Dermis blood vessel endothelial cell (primary cell): ENCODE data around the gene CDRT4. TPM values are rescaled to one million over a fixed set of nuclear protein-coding genes. Genes with fewer than 3 reads are reported as not detected.
"Not testable (repeated sequence)": the region's sequence is repeated elsewhere in the genome, so short reads cannot be mapped to it uniquely, and the experiment has no call there.

Source experiments
- DNase-seq: peaks from one replicate; pipeline ENCODE4 v3.0.0; 2010
- total RNA-seq: library from RNA; depleted of rRNA; stranded (reverse); fragments of >200 nt; gene quantifications from 2 replicates; pipeline ENCODE4 v1.2.3, GENCODE V29; 2014

CDRT4 gene
- 0.93 and 1.9 TPM in 2 replicates for total RNA-seq

GRCh38 chr17:15467592-15467991 lies at the start of gene CDRT4:
CDRT4 (minus strand) TSS chr17:15467621; CDS start chr17:15440238, 27,383 bp downstream.
- no peak for DNase-seq

DNA sequence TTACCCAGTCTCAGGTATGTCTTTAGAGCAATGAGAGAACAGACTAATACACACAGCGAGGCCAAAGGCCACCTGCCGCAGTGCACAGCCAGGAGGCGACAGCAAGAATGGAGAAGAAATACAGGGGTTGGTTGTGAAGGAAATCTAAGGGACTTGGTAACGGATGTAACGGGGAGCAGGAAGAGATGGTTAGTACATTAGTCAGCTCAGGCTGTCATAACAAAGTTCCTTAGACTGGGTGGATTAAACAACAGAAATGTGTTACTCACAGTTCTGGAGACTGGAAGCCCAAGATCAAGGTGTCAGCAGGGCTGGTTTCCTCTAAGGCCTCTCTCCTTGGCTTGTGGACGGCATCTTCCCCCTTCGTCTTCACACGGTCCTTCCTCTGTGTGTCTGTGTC lies 48.7 kb upstream of the CDRT4 start:
- DNase-seq: peak; percentile 79

GRCh38 chr17:15514469-15514868 lies 47.0 kb upstream of the CDRT4 start:
- no peak for DNase-seq

GRCh38 chr17:15513856-15514459 lies 46.5 kb upstream of the CDRT4 start:
- no peak for DNase-seq

- no peak for DNase-seq
These were observed 45.8 kb upstream of the CDRT4 start for GRCh38 chr17:15513058-15513791.

GRCh38 chr17:15512071-15512709 lies 44.8 kb upstream of the CDRT4 start:
- no peak for DNase-seq

DNA sequence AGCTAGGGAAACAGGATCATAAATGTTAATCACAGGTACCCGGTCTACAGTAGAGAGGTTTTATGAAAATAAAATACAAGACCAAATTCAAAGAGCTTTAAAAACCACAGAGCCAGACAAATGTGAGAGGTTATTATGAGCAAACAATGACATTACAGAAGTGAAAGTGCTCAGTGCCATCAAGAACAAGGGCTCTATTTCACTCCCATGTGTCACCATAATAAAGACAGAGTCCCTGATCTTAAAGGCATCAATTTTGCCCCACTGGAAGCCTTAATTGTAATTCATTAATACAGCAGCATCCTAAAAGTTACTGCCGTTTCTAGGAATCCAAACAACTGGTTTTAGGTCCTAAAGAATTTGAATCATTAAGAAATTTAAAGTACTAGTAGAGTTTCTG lies 43.7 kb upstream of the CDRT4 start:
- DNase-seq: no peak

DNA sequence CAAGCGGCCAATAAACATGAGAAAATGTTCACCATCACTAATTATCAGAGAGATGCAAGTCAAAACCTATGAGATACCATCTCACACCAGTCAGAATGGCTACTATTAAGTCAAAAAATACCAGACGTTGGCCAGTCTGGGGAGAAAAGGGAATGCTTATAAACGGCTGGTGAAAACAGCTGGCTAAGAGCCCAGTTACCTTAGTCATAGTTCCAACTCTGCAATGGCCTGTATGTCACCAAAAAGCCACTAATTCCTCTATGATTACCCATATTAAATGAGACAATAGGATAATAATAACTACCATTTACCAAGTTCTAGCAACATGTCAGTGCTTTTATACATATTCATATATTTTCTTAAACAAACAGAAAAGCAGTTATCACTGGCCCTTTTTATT lies 42.9 kb upstream of the CDRT4 start:
- DNase-seq: peak; percentile 79

DNA sequence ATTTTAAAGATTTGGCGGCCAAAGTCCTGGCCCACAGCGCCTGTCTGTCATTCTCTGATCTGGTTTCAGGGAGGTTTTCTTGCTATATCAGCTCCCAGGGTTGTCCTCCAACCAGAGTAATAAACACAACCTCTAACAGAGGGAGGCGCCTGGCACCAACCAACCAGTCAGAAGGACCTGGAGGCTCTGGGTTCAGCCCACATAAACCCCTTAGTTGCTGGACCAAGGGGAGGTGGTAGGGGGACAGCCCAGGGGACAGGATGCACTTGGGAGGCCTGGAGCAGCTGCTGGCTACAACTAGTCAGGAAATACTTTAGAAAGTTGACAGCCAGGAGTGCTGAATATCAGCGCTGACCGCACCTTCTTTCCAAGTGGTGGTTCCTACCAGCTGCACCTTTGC lies 41.7 kb upstream of the CDRT4 start:
- no peak for DNase-seq

DNA sequence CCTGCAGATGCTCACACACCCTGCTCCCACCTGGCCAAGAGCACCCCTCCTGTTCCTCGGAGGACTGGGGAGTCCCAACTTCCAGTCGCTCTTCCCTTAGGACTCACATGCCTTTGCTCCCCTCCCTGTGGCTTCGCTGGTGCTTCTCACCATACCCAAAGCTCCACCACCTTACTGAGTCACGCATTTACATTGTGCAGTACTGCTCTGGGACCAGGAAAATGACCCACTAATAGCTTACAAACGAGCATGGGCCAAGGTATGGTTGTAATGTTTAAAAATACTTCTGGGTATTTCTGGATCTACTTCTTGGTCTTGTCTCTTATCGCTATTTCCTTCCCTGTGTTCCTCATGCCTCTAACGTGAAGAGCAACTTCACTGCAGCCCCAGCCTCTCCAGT lies 41.0 kb upstream of the CDRT4 start:
- no peak for DNase-seq

DNA sequence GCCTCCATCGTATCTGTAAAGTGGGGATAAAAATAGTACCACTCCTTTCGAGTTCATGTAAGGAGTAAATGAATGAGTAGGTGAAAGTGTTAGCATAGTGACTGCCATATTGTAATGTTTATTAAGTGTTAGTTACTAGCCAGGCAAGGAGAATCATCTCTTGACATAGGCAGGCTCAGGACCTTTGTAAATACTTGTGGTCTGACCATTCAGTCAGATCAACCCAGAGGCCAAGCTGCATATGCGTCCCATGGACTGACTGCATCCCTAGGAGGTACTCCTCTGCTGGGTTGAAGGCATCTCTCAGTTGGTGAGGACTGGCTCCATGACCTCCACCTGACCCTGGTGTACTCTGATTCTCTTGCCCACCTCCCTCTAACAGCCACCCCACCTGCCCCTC lies 40.5 kb upstream of the CDRT4 start:
- DNase-seq: no peak

DNA sequence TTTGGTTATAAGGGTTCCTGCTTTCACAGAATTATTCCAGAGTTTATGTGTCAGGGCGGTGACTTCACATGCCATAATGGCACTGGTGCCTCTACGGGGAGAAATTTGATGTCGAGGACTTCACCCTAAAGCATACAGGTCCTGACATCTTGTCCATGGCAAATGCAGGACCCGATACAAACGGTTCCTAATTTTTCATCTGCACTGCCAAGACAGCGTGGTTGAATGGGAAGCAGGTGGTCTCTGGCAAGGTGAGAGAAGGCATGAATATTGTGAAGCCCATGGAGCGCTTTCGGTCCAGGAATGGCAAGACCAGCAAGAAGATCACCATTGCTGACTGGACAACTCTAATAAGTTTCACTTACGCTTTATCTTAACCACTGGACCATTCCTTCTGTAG lies 39.6 kb upstream of the CDRT4 start:
- no peak for DNase-seq

GRCh38 chr17:15505708-15506107 lies 38.3 kb upstream of the CDRT4 start:
- not testable (repeated sequence) for DNase-seq

GRCh38 chr17:15503731-15504130 lies 36.3 kb upstream of the CDRT4 start:
- no peak for DNase-seq

GRCh38 chr17:15502369-15503112 lies 35.1 kb upstream of the CDRT4 start:
- DNase-seq: peak; percentile 85

DNA sequence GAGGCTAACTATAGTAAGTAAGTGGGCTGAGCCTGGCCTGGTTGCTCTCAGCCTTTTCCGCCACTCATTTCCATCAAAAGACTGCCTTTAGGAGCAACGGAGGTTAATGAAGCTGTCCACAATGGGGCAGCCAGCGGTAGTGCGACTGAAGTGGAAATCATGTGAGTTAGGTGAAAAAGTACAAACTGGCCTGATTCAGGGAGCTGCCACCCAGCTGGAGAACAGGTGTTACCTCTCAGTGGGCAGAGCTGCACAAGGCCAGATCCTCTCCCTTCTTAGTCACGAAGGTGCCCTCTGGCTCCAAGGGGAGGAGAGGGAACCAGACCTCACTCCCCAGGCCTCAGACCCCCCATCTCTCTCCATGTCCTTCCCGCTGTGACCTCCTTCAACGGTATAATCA lies 34.4 kb upstream of the CDRT4 start:
- peak; percentile 28 for DNase-seq

DNA sequence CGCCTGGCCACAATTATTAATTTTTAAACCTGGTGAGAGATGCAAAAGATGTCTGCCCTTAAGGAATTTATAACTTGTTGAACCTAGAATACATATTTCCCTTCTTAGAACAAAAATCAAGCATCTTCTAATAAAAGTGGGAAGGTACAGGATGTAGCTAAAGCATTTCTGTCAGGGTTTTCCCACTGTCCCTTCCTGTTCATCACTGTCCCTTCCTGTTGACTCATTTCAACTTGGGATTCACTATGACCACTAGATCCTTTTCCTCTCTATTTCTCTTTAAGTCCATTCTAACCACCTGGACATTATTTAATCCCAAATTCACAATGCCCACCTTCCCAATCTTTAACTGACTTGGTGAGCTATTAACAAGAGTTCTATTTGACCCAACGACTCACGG lies 33.9 kb upstream of the CDRT4 start:
- DNase-seq: peak; percentile 42

GRCh38 chr17:15498107-15498506 lies 30.7 kb upstream of the CDRT4 start:
- DNase-seq: peak; percentile 30

DNA sequence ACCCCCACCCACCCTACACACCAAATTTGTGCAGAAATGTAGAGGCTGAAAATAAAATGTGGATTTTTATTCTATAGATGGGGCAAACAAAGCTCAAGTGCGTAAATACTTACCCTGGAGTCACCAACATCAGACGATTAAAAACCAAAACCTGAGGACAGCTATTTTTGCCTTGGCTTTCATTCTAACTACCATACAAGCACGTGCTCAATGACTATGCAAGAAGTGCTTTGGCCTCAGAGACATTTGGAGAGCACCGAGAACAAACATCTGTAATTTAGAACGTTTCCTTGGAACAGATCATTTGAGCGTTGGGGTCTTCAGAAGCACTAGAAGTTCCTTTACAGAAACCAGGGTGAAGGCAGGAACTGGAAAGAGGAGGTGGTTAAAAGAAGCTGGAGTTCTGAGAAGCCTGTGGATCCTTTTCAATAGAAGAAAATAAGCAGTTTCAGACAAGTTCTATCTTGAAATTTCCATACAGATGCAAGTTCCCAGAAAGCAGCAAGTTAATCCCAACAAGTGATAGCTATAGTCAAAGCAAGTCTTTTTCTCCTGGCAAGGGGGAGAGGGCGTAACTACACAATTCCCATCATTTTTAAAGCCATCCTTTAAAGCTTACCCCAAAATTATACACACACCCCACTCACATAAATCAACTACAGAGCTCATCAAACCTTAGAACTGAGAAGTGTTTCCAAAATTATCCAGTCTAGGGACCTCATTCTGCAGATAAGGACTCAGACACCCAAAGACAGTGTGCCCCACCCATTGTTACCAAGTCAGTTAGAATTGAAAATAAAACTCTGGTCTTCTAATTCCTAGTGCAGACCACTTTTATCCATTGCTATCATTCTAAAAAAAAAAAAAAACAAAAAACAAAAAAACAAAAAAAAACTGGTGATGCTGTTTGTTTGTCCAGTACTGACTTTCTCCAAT lies 29.6 kb upstream of the CDRT4 start:
- DNase-seq: no peak

DNA sequence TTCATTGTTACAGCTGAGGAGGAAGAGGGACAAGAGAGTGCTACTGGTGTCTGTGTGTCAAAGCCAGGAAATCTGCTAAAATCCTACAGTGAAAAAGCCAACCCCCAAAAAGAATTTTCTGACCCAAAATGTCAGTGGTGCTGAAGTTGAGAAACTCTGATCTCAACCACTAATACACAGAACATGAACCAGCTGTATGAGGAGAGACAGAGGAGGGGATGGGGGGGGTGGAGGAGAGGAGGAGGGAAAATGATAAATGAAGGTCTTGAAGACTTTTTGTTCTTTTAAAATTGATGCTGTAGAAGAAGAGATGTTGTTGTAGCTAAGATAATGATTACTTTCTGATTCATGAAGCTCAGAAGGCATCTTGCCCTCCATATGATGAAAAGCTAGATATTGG lies 27.4 kb upstream of the CDRT4 start:
- DNase-seq: no peak

DNA sequence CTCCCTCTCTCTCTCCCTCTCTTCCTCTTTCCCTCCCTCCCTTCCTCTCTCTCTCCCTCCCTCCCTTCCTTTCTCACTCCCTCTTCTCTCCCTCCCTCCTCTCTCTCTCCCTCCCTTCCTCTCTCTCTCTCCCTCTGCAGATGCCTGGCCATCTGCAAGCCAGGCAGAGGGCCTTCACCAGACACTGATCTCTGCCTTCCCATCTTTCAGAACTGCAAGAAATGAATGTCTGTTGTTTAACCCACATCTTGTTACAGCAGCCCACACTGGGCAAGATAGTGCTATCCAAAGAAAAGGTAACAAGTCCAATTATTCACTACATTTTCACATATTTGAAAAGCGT lies 26.2 kb upstream of the CDRT4 start:
- no peak for DNase-seq
